DMS 273 (cell line): ENCODE measurements around the gene ZIC2.

Experiments
- DNase-seq: peaks from one replicate; lab custom pipeline; 2025; ENCODE audit not compliant: unreplicated experiment; lab: John Stamatoyannopoulos, UW

The ZIC2 gene

GRCh38 chr13:99959127-99959539 is 22.5 kb upstream of the ZIC2 start:
- no peak for DNase-seq

DNA sequence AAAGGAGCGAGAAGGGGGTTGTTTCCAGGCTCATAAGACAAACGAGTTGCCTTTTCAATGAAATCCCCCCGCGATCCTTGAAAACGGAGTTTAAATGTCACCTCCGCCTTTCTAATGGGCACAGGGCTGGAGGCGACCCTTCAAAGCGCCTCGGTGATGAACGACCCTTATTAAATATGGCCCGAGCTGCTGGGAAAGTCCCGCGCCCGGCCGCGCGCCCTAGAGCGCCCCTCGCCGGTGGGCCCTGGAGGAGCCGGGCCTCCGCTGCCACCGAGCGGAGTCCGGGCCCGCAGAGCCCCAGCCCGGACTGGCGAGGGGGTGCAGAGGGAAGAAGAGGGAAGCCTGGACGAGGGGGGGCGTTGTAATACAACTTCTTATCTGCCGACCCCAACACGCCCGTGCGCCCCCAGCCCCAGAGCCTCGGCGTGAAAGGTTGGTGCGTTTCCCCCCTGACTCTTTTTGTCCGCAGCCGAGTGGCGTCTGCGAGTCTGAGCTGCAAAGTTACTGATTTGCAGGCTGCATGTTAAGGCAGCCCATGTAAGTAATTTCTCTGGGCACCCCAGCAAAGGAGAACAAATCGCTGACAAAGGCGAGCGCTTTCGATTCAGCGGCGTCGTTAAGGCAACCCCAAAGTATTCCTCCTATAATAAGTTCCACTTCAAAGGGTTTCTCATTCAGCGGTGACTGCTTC is 21.9 kb upstream of the ZIC2 start:
- no peak for DNase-seq

GRCh38 chr13:99960663-99961311 is 20.8 kb upstream of the ZIC2 start:
- no peak for DNase-seq

- no peak for DNase-seq
Measured at GRCh38 chr13:99961636-99962035, 19.9 kb upstream of the ZIC2 start.

GRCh38 chr13:99962242-99962641 is 19.3 kb upstream of the ZIC2 start:
- DNase-seq: no peak

DNA sequence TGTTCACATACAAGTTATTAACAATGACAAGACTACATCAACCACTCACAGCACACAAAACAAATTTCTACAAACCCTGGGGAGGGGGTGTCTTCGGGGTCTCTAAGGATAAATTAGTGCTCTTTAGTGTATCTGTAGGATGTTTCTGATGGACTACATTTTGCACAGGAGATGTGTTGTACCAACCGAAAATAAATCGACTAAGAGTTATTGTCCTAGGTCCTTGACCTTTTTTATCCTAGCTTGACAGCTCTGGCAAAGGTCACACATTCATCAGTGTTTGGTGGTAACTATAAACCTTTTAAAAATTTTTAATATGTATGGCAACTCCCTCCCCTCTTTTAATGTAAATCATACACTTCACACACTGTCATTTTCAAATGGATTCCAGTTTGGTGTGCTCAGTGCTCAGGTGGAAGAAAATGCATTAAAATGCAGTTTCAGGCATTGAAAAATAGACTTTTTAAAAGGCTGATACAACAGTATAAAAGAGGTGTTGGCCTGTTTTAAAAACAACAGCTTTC is 17.7 kb upstream of the ZIC2 start:
- DNase-seq: no peak

DNA sequence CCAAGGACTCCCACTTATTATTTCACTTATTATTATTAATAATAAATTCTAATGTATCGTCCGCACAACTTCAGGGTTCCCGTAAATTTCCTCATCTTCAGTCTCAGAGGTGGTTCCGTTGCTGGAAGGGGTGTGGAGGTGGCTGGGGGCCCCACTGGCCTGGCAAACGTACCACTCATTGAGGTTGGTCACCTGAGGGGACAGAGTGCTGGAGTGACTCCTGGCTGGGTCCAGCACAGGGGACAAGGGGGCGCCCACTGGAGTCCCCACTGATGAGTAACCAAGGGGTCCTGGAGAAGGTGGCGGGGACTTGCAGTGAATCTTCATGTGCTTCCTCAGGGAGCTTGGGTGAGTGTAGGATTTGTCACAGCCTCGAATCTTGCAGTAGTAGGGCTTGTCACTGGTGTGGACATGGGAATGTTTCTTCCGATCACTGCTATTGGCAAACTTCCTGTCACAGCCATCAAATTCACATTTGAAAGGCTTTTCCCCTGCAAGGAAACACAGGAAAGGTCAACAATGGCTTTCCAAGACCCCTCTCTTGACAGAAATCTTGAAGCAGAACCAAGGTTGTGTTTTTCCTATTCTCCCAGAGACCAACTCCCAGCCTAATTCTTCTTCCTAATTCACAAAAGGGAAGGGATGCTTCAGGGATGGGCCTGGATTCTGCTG is 16.1 kb upstream of the ZIC2 start:
- no peak for DNase-seq

DNA sequence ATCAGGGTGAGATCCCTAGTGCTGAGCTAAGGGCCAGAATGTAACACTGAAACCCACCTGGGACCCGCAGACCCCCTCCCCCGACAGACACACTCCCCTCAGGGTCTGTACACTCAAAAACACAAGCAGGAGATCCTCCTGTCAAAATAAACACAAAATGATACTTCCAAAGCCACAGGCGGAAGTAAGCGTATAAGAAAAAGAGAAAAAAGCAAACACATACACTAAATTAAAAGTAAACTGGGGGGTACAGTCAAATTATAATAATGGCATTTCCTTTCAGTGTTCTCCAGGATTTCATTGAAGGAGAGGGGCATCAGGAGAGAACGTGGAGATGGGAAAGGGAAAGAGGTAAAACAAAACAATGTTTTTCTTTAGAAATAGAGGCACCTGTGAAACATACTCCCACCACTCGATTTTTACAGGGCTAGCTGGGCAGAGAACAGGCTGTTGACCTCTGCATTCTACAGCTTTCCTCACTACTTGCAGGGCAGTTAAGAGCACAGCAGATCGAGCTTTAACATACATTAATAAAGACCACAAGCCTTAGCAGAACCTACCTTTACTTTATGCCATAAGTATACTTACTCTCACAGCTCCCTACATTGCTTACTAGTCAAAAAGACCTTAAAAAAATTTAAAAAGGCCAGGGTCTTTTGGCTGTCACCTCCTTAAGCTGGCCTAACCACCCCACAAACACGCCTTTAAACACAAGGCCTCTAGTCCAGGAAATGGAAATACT is 15.3 kb upstream of the ZIC2 start:
- no peak for DNase-seq

DNA sequence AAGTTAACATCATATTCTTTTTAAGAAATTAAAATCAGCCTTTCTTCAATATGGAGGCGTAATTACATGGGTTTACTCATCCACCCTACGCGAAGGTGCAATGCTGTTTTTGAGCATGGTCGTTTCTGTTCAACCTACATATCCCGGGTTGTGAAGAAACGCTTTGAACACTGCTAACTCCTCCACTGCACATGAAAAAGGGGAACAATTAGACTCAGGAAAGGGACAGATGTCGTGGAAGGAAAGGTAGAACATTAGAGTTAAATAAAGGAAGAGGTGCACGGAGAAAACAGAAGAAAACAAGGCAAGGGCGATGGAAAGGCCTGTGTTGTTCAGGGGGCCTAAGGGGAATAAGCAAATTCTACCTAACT is 14.1 kb upstream of the ZIC2 start:
- DNase-seq: no peak

GRCh38 chr13:99967869-99968520 is 13.6 kb upstream of the ZIC2 start:
- peak; percentile 65 for DNase-seq

GRCh38 chr13:99968521-99969452 is 12.8 kb upstream of the ZIC2 start:
- peak; percentile 73 for DNase-seq

GRCh38 chr13:99969453-99969918 is 12.1 kb upstream of the ZIC2 start:
- peak; percentile 79 for DNase-seq

DNA sequence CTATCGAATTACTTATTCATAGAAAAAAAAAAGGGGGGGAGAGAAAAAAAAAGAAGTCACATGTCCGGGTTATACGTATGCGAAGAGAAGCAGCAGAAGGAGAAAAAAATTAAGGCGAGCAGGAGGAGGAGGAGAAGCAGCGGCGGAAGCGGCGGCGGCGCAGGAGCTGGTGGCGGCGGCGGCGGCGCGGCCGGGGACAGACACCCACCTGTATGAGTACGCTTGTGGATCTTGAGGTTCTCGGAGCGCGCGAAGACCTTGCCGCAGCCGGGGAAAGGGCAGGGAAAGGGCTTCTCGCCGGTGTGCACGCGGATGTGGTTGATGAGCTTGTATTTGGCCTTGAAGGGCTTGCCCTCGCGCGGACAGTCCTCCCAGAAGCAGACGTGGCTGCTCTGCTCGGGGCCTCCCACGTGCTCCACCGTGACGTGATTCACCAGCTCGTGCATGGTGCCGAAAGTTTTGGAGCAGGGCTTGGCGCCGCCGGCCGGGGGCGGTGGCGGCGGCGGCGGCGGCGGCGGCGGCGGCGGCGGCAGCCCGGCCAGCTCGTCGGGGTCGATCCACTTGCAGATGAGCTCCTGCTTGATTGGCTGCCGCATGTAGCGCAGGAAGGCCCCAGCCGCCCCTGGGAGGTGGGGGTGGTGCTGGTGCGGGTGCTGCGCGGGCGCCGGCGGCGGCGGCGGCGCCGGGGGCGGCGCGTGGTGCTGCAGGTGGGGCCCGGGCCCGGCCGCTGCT is 11.5 kb upstream of the ZIC2 start:
- DNase-seq: peak; percentile 86

GRCh38 chr13:99970651-99971575 is 10.7 kb upstream of the ZIC2 start:
- DNase-seq: peak; percentile 78

GRCh38 chr13:99971576-99972189 is 9.9 kb upstream of the ZIC2 start, which contains the start of gene ZIC5:
TSS of gene ZIC5 (minus strand) at chr13:99971767. CDS start at chr13:99971603, 164 bp downstream.
- peak; percentile 67 for DNase-seq

DNA sequence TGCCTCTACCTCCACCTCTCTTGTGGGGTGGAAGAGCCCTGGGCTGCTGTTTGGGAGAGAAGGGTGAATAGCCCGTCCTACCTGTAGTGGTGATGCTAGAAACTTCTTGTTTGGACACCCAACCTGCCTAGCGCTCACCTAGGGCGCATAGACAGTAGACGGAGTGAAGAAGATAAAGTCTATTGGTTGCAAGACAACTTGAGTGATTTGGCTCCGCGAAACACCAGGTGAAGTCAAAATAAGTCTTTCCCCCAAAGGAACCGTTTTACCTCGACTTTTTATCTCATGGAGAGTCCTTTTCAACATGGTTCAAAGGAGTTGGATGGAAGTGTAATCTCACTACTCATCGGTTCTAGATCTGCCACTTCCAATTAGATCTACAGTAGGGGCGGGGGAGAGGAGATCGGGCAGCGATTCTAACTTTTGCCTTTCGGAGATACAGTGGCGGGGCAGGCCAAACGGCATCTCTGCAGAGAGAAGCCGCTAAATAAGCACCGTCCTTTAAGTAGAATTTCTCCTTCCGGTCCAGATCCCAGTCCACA is 9.3 kb upstream of the ZIC2 start:
- no peak for DNase-seq

DNA sequence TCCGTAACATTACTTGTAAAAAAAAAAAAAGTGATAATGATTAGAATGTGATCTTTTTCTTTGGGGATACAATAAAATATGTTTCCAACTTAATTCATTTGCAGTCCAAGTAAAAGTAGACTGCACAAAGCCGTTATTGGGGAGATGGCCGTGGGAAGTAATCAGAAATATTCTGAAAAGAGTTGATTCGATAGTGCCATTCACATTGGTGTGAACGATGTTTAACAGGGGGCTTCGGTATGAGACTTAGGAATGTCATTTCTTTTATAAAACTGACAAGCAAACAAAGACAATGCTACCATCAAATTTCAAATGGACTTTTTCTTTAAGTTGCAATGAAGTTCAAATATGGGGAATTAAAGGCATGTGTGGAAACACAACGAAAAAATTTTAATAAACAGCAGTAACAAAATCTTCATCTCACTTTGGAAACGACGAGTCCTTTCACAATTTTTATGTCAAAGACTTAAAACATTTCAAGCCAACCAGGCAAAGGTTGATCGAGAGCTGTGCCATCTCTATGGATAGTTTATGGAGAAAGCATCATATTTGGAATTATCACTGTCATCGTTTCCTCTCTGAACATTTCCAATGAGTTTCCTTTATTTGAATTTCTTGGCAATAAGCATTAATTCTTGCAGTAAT is 8.3 kb upstream of the ZIC2 start:
- DNase-seq: no peak
